Mesodermal cell (in vitro differentiated cells): ENCODE data around the gene DNMBP.
"Not testable (repeated sequence)": the region's sequence is repeated elsewhere in the genome, so short reads cannot be mapped to it uniquely, and the experiment has no call there.

ENCODE experiments used
- H3K27ac ChIP-seq: 2 replicates; pipeline ENCODE4 v1.7.0; 2013; ENCODE audit warnings: mild to moderate bottlenecking, low read depth, low read length, moderate library complexity; ENCODE audit not compliant: severe bottlenecking
- H3K36me3 ChIP-seq: 2 replicates; pipeline ENCODE4 v1.7.1; 2013; ENCODE audit warnings: mild to moderate bottlenecking, low read length, moderate library complexity; ENCODE audit not compliant: control insufficient read depth, insufficient read depth
- H3K4me1 ChIP-seq: one replicate; pipeline ENCODE4 v1.7.1; 2013; ENCODE audit warnings: mild to moderate bottlenecking, low read length; ENCODE audit not compliant: insufficient read depth, control insufficient read depth, poor library complexity, severe bottlenecking
- H3K4me3 ChIP-seq: 2 replicates; pipeline ENCODE4 v1.7.0; 2013; ENCODE audit warnings: low read length, control low read depth, mild to moderate bottlenecking; ENCODE audit not compliant: insufficient read depth, poor library complexity, severe bottlenecking; ENCODE audit errors: extremely low read depth
- H3K9me3 ChIP-seq: 2 replicates; pipeline ENCODE4 v1.7.1; 2013; ENCODE audit warnings: mild to moderate bottlenecking, low read length, moderate library complexity; ENCODE audit not compliant: control insufficient read depth
- WGBS, 2 experiments: methylation state at CpG; one replicate each; pipeline ENCODE4 v1.1.5; 2013; ENCODE audit warnings: missing lambda C conversion rate in 2 of 2; ENCODE audit not compliant: insufficient coverage in 2 of 2; 5-methylcytosine and 5-hydroxymethylcytosine counted together

DNMBP gene

DNA sequence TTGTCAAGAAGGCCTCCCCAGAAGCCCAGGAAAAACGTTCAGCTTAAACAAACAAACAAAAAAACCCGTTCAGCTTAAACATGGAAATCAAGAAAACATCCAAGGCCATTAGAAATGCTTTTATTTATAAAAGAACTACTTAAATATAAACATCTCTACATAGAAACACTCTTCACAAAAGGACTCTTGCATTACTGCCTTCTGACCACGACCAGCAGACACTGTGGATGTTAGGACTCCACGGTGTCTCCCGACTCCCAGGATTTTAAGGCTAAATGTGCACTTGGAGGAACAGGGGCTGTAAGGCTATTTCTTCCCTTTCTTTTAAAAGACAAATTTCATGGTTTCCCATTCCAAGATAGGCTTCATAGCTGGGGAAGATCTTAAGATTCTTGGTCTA, 134.3 kb downstream of the DNMBP start:
- no CpG with 5 or more reads among the region's 5 CpGs for whole genome bisulfite sequencing, 2 experiments
- no peak overlapping the region for H3K27ac ChIP-seq
- peaks cover 75% of the 10 kb centered on the region for H3K36me3 ChIP-seq
- H3K4me3 ChIP-seq = no peak overlapping the region
- peaks cover 2% of the 10 kb centered on the region for H3K4me1 ChIP-seq
- no peaks in the 10 kb centered on the region for H3K9me3 ChIP-seq

DNA sequence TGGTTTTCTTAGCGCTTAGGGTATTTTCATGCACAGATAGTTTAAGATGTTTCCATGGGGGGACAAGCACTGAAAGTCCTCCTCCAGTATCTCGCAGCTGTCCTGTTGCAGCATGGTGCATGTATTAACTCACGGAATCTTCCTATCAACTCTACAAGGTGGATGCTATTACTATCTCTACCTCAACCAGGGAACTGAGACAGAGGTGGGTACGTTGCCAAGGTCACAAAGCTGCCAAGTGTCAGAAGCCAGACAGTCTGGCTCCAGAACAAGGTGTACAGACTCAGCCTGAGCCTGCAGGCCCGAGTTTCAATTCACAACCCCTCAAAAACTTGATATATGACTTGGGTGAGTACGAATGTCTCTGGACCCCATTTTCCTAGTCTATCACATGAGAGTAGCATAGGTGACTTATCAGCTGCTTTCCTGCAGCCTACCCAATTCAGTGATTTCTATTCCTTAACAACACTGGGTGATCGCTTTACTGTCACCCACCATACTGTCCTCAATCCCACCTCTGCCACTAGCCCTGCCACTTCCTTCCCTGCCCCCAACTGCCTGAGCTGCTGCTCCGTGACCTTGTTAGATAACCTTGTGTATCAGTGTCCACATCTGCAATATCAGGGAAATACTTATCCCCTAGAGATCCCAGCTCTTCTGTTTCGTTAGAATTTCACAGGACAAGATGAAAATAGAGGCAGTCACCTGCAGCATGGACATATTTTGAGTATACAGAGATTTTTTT, 135.2 kb downstream of the DNMBP start:
- 98 to 100% methylated on average over 5 to 7 of the region's 9 CpGs for WGBS, 2 experiments
- no peaks in the 10 kb centered on the region for H3K4me1 ChIP-seq

GRCh38 chr10:99873846-99874245, 135.9 kb downstream of the DNMBP start:
- no peak overlapping the region for H3K27ac ChIP-seq
- 90 to 95% methylated on average over 3 to 5 of the region's 5 CpGs for WGBS, 2 experiments
- H3K36me3 ChIP-seq = peaks cover 59% of the 10 kb centered on the region
- no peaks in the 10 kb centered on the region for H3K4me1 ChIP-seq
- no peak overlapping the region for H3K4me3 ChIP-seq
- no peaks in the 10 kb centered on the region for H3K9me3 ChIP-seq

More for the DNA sequence above, 135.2 kb downstream of the DNMBP start:
- H3K9me3 ChIP-seq = no peaks in the 10 kb centered on the region
- H3K27ac ChIP-seq = no peak overlapping the region
- peaks cover 66% of the 10 kb centered on the region for H3K36me3 ChIP-seq
- no peak overlapping the region for H3K4me3 ChIP-seq

GRCh38 chr10:99872367-99873162, 137.2 kb downstream of the DNMBP start:
- Histone ChIP-seq H3K4me3 (no peak overlapping the region), H3K27ac (no peak overlapping the region), H3K9me3 (no peaks in the 10 kb centered on the region), H3K4me1 (no peaks in the 10 kb centered on the region), H3K36me3 (peaks cover 46% of the 10 kb centered on the region)
- WGBS, 2 experiments = 83 to 95% methylated on average over 2 of the region's 5 CpGs

DNA sequence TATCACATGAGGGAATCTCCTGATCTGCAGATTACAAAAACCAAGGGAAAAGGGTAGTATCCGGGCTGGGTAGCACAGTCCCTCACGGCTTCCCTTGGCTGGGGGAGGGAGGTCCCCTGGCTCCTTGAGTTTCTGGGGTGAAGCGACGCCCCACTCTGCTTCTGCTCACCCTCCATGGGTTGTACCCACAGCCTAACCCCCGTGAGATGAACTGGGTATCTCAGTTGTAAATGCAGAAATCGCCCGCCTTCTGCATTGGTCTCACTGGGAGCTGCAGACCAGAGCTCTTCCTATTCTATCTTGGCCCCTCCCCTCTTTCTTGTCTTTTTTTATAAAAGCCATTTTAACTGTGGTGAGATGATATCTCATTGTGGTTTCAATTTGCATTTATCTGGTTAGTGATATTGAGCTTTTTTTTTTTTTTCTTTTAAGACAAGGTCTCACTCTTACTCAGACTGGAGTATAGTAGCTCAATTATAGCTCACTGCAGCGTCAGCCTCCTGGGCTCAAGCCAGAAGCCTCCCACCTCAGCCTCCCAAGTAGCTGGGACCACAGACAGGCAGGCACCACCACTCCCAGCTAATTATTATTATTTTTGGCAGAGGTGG, 139.5 kb downstream of the DNMBP start:
- no peak overlapping the region for H3K4me3 ChIP-seq
- no peaks in the 10 kb centered on the region for H3K9me3 ChIP-seq
- H3K4me1 ChIP-seq = no peaks in the 10 kb centered on the region
- H3K36me3 ChIP-seq = peaks cover 23% of the 10 kb centered on the region
- 92% methylated on average over 5 of the region's 8 CpGs; no CpG with 5 or more reads in 1 of the 2 experiments for WGBS, 2 experiments
- H3K27ac ChIP-seq = no peak overlapping the region

GRCh38 chr10:99869581-99870122, 140.1 kb downstream of the DNMBP start:
- H3K36me3 ChIP-seq = peaks cover 17% of the 10 kb centered on the region
- 84 to 86% methylated on average over 7 to 9 of the region's 9 CpGs for WGBS, 2 experiments
- no peaks in the 10 kb centered on the region for H3K9me3 ChIP-seq
- no peak overlapping the region for H3K27ac ChIP-seq
- H3K4me3 ChIP-seq = no peak overlapping the region
- H3K4me1 ChIP-seq = no peaks in the 10 kb centered on the region

- not testable (repeated sequence) for H3K27ac ChIP-seq, H3K4me1 ChIP-seq, H3K9me3 ChIP-seq, H3K4me3 ChIP-seq, H3K36me3 ChIP-seq
- WGBS, 2 experiments = 83% methylated on average over 1 of the region's 3 CpGs; no CpG with 5 or more reads in 1 of the 2 experiments
Observed at GRCh38 chr10:99867250-99867649, 142.5 kb downstream of the DNMBP start.

DNA sequence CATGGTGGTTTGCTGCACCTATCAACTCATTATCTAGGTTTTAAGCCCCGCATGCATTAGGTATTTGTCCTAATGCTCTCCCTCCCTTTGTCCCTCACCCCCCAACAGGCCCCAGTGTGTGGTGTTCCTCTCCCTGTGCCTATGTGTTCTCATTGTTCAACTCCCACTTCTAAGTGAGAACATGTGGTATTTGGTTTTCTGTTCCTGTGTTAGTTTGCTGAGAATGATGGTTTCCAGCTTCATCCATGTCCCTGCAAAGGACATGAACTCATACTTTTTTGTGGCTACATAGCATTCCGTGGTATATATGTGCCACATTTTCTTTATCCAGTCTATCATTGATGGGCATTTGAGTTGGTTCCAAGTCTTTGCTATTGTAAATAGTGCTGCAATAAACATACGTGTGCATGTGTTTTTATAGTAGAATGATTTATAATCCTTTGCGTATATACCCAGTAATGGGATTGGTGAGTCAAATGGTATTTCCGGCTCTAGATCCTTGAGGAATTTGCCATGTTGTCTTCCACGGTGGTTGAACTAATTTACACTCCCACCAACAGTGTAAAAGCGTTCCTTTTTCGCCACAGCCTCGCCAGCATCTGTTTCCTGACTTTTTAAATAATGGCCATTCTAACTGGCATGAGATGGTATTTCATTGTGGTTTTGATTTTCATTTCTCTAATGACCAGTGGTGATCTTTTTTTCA, 146.1 kb downstream of the DNMBP start:
- not testable (repeated sequence) for H3K4me3 ChIP-seq, H3K4me1 ChIP-seq, H3K36me3 ChIP-seq, H3K9me3 ChIP-seq, H3K27ac ChIP-seq
- WGBS, 2 experiments = 94% methylated on average over 3 to 7 of the region's 9 CpGs

- 96 to 98% methylated on average over 7 of the region's 8 CpGs for WGBS, 2 experiments
Observed at GRCh38 chr10:99860466-99860865, 149.3 kb downstream of the DNMBP start.

DNA sequence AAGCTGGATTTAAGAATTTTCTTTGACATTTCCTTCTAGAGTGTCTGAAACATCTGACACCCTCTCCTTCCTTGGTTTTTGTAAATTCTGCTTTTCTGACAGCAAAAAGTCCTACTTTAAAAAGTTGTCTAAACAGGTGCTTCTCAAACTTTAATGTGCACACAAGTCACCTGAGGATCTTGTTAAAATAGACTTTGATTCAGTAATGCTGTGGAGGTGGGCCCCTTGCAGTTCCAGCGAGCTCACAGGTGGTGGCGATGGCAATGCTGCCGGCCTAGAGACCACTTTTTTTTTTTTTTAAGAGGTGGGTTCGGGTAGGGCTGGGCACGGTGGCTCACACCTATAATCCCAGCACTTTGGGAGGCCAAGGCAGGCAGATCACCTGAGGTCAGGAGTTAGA, 150.2 kb downstream of the DNMBP start:
- Histone ChIP-seq H3K27ac (no peak overlapping the region), H3K36me3 (no peaks in the 10 kb centered on the region), H3K4me1 (no peaks in the 10 kb centered on the region), H3K4me3 (no peak overlapping the region), H3K9me3 (no peaks in the 10 kb centered on the region)
- WGBS, 2 experiments = 19 to 40% methylated on average over 1 to 5 of the region's 5 CpGs

More at GRCh38 chr10:99860466-99860865, 149.3 kb downstream of the DNMBP start:
- no peak overlapping the region for H3K4me3 ChIP-seq
- H3K4me1 ChIP-seq = no peaks in the 10 kb centered on the region
- H3K9me3 ChIP-seq = no peaks in the 10 kb centered on the region
- no peaks in the 10 kb centered on the region for H3K36me3 ChIP-seq
- no peak overlapping the region for H3K27ac ChIP-seq
